ENCODE data around the gene C1QB.

- TF ChIP-seq POLR2A (IDR thresholded peaks at IDR 0.05) (no peak), CTCF (IDR thresholded peaks at IDR 0.05) (no peak)
Observed at GRCh38 chr1:22606161-22606560, 46.9 kb upstream of the C1QB start.

Data from right lobe of liver (tissue), 4 donors.